Measurements from ENCODE around the gene ATG4C.
"Not testable (repeated sequence)": the region's sequence is repeated elsewhere in the genome, so short reads cannot be mapped to it uniquely, and the experiment has no call there.

The ATG4C gene

DNA sequence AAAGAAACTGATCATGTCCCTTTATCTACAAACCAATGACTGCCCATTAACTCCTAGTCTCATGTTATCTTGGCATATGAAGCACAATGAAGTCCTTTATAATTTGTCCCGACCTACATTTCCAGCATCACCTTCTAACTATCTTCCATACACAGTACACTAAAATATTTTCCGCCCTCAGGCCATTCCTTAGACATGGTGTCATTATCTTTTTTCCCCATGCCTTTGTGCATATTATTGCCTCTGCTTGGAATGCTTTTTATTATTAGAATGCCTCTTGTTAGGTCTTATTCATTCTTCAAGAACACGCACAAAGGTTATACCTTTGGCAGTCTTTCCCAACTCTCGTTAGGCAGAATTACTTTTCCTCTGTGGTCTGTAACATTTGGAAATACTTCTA is 39.6 kb downstream of the ATG4C start:
- no peak for DNase-seq (ENCODE audit: extremely low spot score)
- CTCF ChIA-PET, result no interaction called here
- TF ChIP-seq LEF1 (IDR thresholded peaks at IDR 0.05; ENCODE audit: borderline replicate concordance) (no peak), TARDBP (IDR thresholded peaks at IDR 0.05) (no peak), SUZ12 (IDR thresholded peaks at IDR 0.05) (no peak), SP1 (IDR thresholded peaks at IDR 0.05) (no peak), L3MBTL2 (conservative IDR thresholded peaks at IDR 0.05) (no peak), PKNOX1 (IDR thresholded peaks at IDR 0.05) (no peak), ARNT (IDR thresholded peaks at IDR 0.05) (no peak), ZNF384 (IDR thresholded peaks at IDR 0.05) (no peak), CTBP1 (IDR thresholded peaks at IDR 0.05; ENCODE audit: borderline replicate concordance) (no peak), FOXA1 (IDR thresholded peaks at IDR 0.05) (no peak), NFRKB (IDR thresholded peaks at IDR 0.05) (no peak), HDGF (IDR thresholded peaks at IDR 0.05; ENCODE audit: borderline replicate concordance) (no peak), BHLHE40 (IDR thresholded peaks at IDR 0.05; ENCODE audit: borderline replicate concordance) (no peak), ELF4 (IDR thresholded peaks at IDR 0.05) (no peak), FOXK2 (IDR thresholded peaks at IDR 0.05) (no peak)
- POLR2A ChIA-PET, result no interaction called here

DNA sequence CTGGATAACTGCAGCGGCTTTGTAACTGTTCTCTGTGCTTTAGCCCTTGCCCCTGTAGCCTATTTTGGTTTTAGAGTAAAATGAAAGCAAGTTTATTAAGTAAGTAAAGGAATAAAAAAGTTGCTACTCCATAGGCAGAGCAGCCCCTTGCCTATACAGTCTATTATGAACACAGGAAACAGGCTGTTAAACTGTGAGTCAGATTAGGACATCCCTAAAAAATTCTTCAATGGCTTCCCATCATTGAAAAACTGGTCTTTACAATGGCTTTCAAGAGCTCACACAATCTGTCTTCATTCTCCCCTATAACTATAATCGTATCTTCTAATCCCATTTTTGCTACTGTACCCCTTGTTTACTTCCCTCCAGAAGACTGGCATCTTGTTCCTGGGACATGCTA is 43.0 kb downstream of the ATG4C start:
- ChIA-PET CTCF (no interaction called here), POLR2A (no interaction called here)
- DNase-seq (ENCODE audit: extremely low spot score), result no peak
- no peak for TF ChIP-seq FOXK2 (IDR thresholded peaks at IDR 0.05)
- TF ChIP-seq LEF1 (IDR thresholded peaks at IDR 0.05; ENCODE audit: borderline replicate concordance), result no peak
- TF ChIP-seq HDGF (IDR thresholded peaks at IDR 0.05; ENCODE audit: borderline replicate concordance), result no peak
- no peak for TF ChIP-seq ZNF384 (IDR thresholded peaks at IDR 0.05)
- TF ChIP-seq ELF4 (IDR thresholded peaks at IDR 0.05), result no peak
- no peak for TF ChIP-seq FOXA1 (IDR thresholded peaks at IDR 0.05)
- no peak for TF ChIP-seq BHLHE40 (IDR thresholded peaks at IDR 0.05; ENCODE audit: borderline replicate concordance)
- no peak for TF ChIP-seq FOXM1 (IDR thresholded peaks at IDR 0.05; ENCODE audit: borderline replicate concordance)
- TF ChIP-seq SP1 (IDR thresholded peaks at IDR 0.05), result no peak
- no peak for TF ChIP-seq CTBP1 (IDR thresholded peaks at IDR 0.05; ENCODE audit: borderline replicate concordance)
- TF ChIP-seq NFRKB (IDR thresholded peaks at IDR 0.05), result no peak
- no peak for TF ChIP-seq PKNOX1 (IDR thresholded peaks at IDR 0.05)
- no peak for TF ChIP-seq L3MBTL2 (conservative IDR thresholded peaks at IDR 0.05)
- no peak for TF ChIP-seq SUZ12 (IDR thresholded peaks at IDR 0.05)
- TF ChIP-seq ARNT (IDR thresholded peaks at IDR 0.05), result no peak
- no peak for TF ChIP-seq TARDBP (IDR thresholded peaks at IDR 0.05)

DNA sequence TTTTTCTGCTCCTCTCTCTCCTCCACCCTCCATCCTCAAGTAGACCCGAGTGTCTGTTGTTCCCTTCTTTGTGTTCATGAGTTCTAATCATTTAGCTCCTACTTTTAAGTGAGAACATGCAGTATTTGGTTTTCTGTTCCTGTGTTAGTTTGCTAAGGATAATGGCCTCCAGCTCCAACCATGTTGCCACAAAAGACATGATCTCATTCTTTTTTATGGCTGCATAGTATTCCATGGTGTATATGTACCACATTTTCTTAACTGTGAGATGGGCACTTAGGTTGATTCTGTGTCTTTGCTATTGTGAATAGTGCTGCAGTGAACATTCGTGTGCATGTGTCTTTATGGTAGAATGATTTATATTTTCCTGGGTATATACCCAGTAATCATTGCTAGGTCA is 43.9 kb downstream of the ATG4C start:
- CTCF ChIA-PET; DNase-seq (ENCODE audit: extremely low spot score); POLR2A ChIA-PET: not testable (repeated sequence)

DNA sequence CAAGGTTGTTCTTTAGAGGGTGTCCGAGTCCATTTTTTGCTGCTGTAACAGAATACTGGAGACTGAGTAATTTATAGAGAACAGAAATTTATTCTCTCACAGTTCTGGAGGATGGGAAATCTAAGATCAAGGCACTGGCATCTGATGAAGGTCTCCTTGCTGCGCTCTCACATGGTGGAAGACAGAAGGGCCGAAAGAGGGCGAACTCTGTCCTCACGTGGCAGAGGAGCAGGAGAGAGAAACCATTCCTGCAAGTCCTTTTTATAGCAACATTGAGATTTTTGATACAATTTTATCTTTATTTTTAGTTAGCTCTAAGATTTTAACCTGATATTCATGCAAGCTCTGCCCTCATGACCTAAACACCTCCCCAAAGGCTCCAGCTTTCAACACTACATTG is 48.3 kb downstream of the ATG4C start:
- ChIA-PET CTCF (interaction anchor here (1.0 kb wide), 1 partner anchor 10 kb away, joined by 4 read pairs; no protein-coding TSS in a partner anchor), POLR2A (no interaction called here)
- no peak for TF ChIP-seq NFRKB (IDR thresholded peaks at IDR 0.05)
- no peak for TF ChIP-seq L3MBTL2 (conservative IDR thresholded peaks at IDR 0.05)
- TF ChIP-seq ARNT (IDR thresholded peaks at IDR 0.05), result no peak
- no peak for TF ChIP-seq PKNOX1 (IDR thresholded peaks at IDR 0.05)
- TF ChIP-seq FOXK2 (IDR thresholded peaks at IDR 0.05), result no peak
- no peak for TF ChIP-seq TARDBP (IDR thresholded peaks at IDR 0.05)
- no peak for TF ChIP-seq SUZ12 (IDR thresholded peaks at IDR 0.05)
- TF ChIP-seq SP1 (IDR thresholded peaks at IDR 0.05), result no peak
- no peak for TF ChIP-seq FOXA1 (IDR thresholded peaks at IDR 0.05)
- no peak for TF ChIP-seq ZNF384 (IDR thresholded peaks at IDR 0.05)
- no peak for TF ChIP-seq FOXM1 (IDR thresholded peaks at IDR 0.05; ENCODE audit: borderline replicate concordance)
- TF ChIP-seq CTBP1 (IDR thresholded peaks at IDR 0.05; ENCODE audit: borderline replicate concordance), result no peak
- no peak for TF ChIP-seq BHLHE40 (IDR thresholded peaks at IDR 0.05; ENCODE audit: borderline replicate concordance)
- no peak for TF ChIP-seq ELF4 (IDR thresholded peaks at IDR 0.05)
- no peak for TF ChIP-seq HDGF (IDR thresholded peaks at IDR 0.05; ENCODE audit: borderline replicate concordance)
- no peak for TF ChIP-seq LEF1 (IDR thresholded peaks at IDR 0.05; ENCODE audit: borderline replicate concordance)
- DNase-seq (ENCODE audit: extremely low spot score), result no peak

DNA sequence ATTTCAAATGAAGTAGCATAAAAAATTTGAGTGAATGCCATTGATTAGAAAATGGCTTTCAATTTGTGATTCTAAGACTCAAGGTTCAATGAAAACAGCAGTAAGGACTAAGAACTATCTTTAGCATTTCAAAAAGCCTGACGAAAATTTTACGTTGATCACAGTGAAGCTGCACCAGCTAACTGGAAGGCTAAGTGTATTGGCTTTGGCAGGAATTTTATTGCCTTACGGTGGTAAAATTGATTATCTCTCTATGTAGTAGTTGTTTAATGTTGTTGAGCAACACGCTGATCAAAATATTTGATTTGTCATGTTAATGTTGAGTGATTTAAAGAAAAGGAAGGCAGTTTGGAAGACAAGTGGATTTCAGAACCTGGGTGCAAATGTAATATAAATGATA is 49.6 kb downstream of the ATG4C start:
- ChIA-PET POLR2A (no interaction called here), CTCF (interaction anchor here (0.9 kb wide), 1 partner anchor 316 kb away, joined by 3 read pairs; no protein-coding TSS in a partner anchor)
- DNase-seq (ENCODE audit: extremely low spot score), result no peak
- no peak for TF ChIP-seq BHLHE40 (IDR thresholded peaks at IDR 0.05; ENCODE audit: borderline replicate concordance)
- TF ChIP-seq FOXK2 (IDR thresholded peaks at IDR 0.05), result no peak
- TF ChIP-seq LEF1 (IDR thresholded peaks at IDR 0.05; ENCODE audit: borderline replicate concordance), result no peak
- no peak for TF ChIP-seq ELF4 (IDR thresholded peaks at IDR 0.05)
- no peak for TF ChIP-seq FOXA1 (IDR thresholded peaks at IDR 0.05)
- TF ChIP-seq CTBP1 (IDR thresholded peaks at IDR 0.05; ENCODE audit: borderline replicate concordance), result no peak
- TF ChIP-seq NFRKB (IDR thresholded peaks at IDR 0.05), result no peak
- no peak for TF ChIP-seq ARNT (IDR thresholded peaks at IDR 0.05)
- no peak for TF ChIP-seq ZNF384 (IDR thresholded peaks at IDR 0.05)
- TF ChIP-seq L3MBTL2 (conservative IDR thresholded peaks at IDR 0.05), result no peak
- TF ChIP-seq PKNOX1 (IDR thresholded peaks at IDR 0.05), result no peak
- TF ChIP-seq HDGF (IDR thresholded peaks at IDR 0.05; ENCODE audit: borderline replicate concordance), result no peak
- no peak for TF ChIP-seq SUZ12 (IDR thresholded peaks at IDR 0.05)
- no peak for TF ChIP-seq FOXM1 (IDR thresholded peaks at IDR 0.05; ENCODE audit: borderline replicate concordance)
- TF ChIP-seq TARDBP (IDR thresholded peaks at IDR 0.05), result no peak
